Measurements from ENCODE around the gene TAF1.
"Not testable (repeated sequence)": the region's sequence is repeated elsewhere in the genome, so short reads cannot be mapped to it uniquely, and the experiment has no call there.

The TAF1 gene

DNA sequence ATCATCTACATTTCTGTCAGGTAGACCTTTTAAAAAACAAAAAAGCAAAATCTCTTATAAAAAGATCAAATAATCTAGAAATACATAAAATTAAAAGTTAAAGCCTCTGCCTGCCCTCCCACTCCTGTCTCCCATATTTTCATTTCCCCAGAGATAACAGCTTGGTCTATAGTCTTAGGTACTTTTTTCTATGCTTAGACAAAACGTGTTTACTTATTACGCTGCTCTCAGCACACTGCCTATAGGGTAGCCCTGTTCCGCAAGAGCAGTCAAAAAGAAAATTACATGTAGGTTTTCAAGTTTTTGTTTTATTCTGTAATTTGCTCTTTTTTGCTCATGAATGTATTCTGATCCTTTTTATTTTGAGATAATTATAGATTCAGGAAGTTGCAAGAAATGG is 73.3 kb downstream of the TAF1 start:
- DNase-seq (ENCODE audit: low spot score) = no peak
- no peak for TF ChIP-seq CTCF (IDR thresholded peaks at IDR 0.05; ENCODE audit: borderline replicate concordance, control extremely low read depth, extremely low read depth, insufficient read depth, missing control alignments)
- in situ Hi-C loops (cut with MboI; ENCODE audit: low sequenced_read_pairs, unreplicated experiment) = no loop called here

GRCh38 chrX:71439896-71440295 is 73.7 kb downstream of the TAF1 start:
- in situ Hi-C loops (cut with MboI; ENCODE audit: low sequenced_read_pairs, unreplicated experiment) = no loop called here
- no peak for DNase-seq (ENCODE audit: low spot score)
- no peak for TF ChIP-seq CTCF (IDR thresholded peaks at IDR 0.05; ENCODE audit: borderline replicate concordance, control extremely low read depth, extremely low read depth, insufficient read depth, missing control alignments)

DNA sequence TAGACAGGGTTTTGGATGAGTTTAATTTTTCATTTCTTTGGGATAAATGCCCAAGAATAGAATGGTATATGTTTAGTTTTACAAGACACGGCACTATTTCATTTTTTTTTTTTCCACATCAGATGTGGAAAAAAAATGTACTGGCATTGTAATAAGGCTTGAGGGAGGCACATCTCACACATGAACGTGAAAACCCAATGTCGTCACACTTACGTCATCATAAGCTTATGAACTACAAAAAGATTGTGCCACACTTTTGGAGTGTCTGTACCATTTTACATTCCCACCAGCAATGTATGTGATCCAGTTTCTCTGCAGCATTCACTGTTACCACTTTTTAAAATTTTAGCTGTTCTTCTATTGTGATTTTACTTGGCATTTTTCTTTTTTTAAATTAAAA is 74.2 kb downstream of the TAF1 start:
- no peak for DNase-seq (ENCODE audit: low spot score)
- in situ Hi-C loops (cut with MboI; ENCODE audit: low sequenced_read_pairs, unreplicated experiment) = no loop called here
- TF ChIP-seq CTCF (IDR thresholded peaks at IDR 0.05; ENCODE audit: borderline replicate concordance, control extremely low read depth, extremely low read depth, insufficient read depth, missing control alignments) = no peak

GRCh38 chrX:71441809-71442208 is 75.7 kb downstream of the TAF1 start:
- DNase-seq (ENCODE audit: low spot score); in situ Hi-C loops (cut with MboI; ENCODE audit: low sequenced_read_pairs, unreplicated experiment): not testable (repeated sequence)

DNA sequence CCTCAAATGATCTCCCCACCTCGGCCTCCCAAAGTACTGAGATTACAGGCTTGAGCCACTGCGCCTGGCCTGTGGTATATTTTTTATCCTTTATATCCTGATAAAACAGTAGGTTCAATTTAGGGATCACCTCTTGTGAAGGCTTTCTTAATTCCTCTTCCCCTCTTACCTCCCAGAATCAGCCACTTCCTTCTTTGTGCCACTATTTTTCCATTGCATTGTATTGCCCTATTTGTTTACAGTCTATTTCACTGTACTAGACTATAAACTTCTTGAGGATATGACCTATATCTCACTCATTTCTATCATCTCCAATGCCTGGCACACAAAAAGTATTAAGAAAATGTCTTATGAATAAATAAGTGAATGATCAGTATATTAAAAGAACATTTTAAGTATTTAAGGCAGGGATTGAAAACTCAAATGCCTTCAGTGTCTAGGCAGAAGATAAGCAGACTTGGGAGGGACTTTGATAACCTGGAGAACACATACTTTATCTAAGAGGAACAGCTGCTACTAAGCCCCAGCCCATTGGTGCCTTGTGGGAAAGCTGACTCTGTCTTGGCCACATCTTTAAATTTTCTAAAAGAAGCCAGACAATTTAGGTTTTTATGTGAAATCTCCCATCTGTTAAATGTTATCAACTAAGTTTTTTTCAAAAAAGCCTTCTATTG is 84.4 kb downstream of the TAF1 start:
- in situ Hi-C loops (cut with MboI; ENCODE audit: low sequenced_read_pairs, unreplicated experiment) = loop anchor here (25.0 kb wide), 1 partner anchor 88 kb away; the partner anchor contains the start of gene TAF1

GRCh38 chrX:71451518-71451917 is 85.4 kb downstream of the TAF1 start:
- not testable (repeated sequence) for DNase-seq (ENCODE audit: low spot score)
- in situ Hi-C loops (cut with MboI; ENCODE audit: low sequenced_read_pairs, unreplicated experiment) = loop anchor here (25.0 kb wide), 1 partner anchor 89 kb away; the partner anchor contains the start of gene TAF1

More for the DNA sequence above, 84.4 kb downstream of the TAF1 start:
- DNase-seq (ENCODE audit: low spot score) = no peak
- no peak for TF ChIP-seq CTCF (IDR thresholded peaks at IDR 0.05; ENCODE audit: borderline replicate concordance, control extremely low read depth, extremely low read depth, insufficient read depth, missing control alignments)

DNA sequence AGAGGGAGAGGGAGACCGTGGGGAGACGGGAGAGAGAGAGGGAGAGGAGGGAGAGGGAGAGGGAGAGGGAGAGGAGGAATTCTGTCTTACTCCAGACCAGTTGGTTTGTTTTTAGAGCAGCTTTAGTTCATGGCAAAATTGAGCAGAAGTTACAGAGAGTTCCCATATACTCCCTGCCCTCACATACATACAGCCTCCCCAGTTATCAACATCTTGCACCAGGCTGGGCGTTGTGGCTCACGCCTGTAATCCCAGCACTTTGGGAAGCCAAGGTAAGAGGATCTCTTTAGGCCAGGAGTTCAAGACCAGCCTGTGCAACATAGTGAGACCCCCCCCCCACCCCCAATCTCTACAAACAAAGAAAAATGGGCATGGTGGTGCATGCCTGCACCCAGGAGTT is 86.9 kb downstream of the TAF1 start:
- TF ChIP-seq CTCF (IDR thresholded peaks at IDR 0.05; ENCODE audit: borderline replicate concordance, control extremely low read depth, extremely low read depth, insufficient read depth, missing control alignments) = no peak
- no peak for DNase-seq (ENCODE audit: low spot score)
- in situ Hi-C loops (cut with MboI; ENCODE audit: low sequenced_read_pairs, unreplicated experiment) = loop anchor here (25.0 kb wide), 1 partner anchor 91 kb away; the partner anchor contains the start of gene TAF1

Data from GM13976 (cell line).